B cell (primary cell): Measurements from ENCODE around the gene ZBTB7A. TPM values are rescaled to one million over a fixed set of nuclear protein-coding genes. Genes with fewer than 3 reads are reported as not detected.
A peak's percentile ranks its signal among the peaks of the same experiment; 100 is the strongest.

Experiments used
- ATAC-seq: fragments of 200-7000 bp; cut with Tn5 transposase; one replicate; pipeline ENCODE4 v1.10.0; 2021; ENCODE audit warnings: low read depth, mild to moderate bottlenecking, moderate number of reproducible peaks, moderate library complexity
- CTCF ChIA-PET: fragments of 350-600 bp; sonication (Branson Sonifier 250); formaldehyde crosslinking; loops from one replicate; lab custom pipeline; 2021; ENCODE audit warnings: antibody characterized with exemption, inconsistent platforms; lab: Charles Lee
- POLR2A ChIA-PET: fragments of 350-600 bp; sonication (Branson Sonifier 250); formaldehyde crosslinking; loops from one replicate; lab custom pipeline; 2021; ENCODE audit warnings: antibody characterized with exemption; lab: Charles Lee
- DNase-seq: peaks from one replicate; pipeline ENCODE4 v3.0.0; 2013
- H2AFZ ChIP-seq: 2 replicates; pipeline ENCODE4 v1.6.1; 2012; ENCODE audit warnings: mild to moderate bottlenecking, low read depth, low read length; ENCODE audit not compliant: insufficient read depth, poor library complexity, severe bottlenecking
- H3K27ac ChIP-seq, 2 donors: 1 replicate in 1 of 2; 2 replicates in 1 of 2; pipeline ENCODE4 v1.5.1; 2012 to 2013; ENCODE audit warnings: low read length in 2 of 2, mild to moderate bottlenecking in 2 of 2, moderate library complexity in 1 of 2
- H3K27me3 ChIP-seq, 4 experiments: fragments of 200-600 bp in 1 of 4; sonication (generic) in 1 of 4; replicated peaks in 1 of 4; 1 replicate in 2 of 4; 2 replicates in 2 of 4; pipeline versions ENCODE4 v1.6.1 to v1.7.0; 2013 to 2016; ENCODE audit warnings: low read length in 3 of 4, mild to moderate bottlenecking in 2 of 4, mixed read lengths in 1 of 4, moderate library complexity in 1 of 4; ENCODE audit not compliant: insufficient read depth in 4 of 4, control insufficient read depth in 3 of 4; ENCODE audit errors: control extremely low read depth in 1 of 4
- H3K36me3 ChIP-seq, 2 experiments: replicated peaks in 1 of 2; 1 replicate in 1 of 2; 2 replicates in 1 of 2; pipeline versions ENCODE4 v1.6.1 to v1.7.1; 2013; ENCODE audit warnings: low read length in 1 of 2; ENCODE audit not compliant: insufficient read depth in 2 of 2, control insufficient read depth in 1 of 2; ENCODE audit errors: control extremely low read depth in 1 of 2, extremely low read depth in 1 of 2
- H3K4me1 ChIP-seq, 2 donors: fragments of 200-600 bp in 1 of 2; sonication (generic) in 1 of 2; 1 replicate in 1 of 2; 2 replicates in 1 of 2; pipeline versions ENCODE4 v1.5.1 to v1.6.1; 2013 to 2017; ENCODE audit warnings: low read length in 2 of 2; ENCODE audit not compliant: control insufficient read depth in 2 of 2, insufficient read depth in 2 of 2
- H3K4me2 ChIP-seq: replicated peaks from 2 replicates; pipeline ENCODE3; 2012; ENCODE audit warnings: mild to moderate bottlenecking, low read depth, low read length; ENCODE audit not compliant: poor library complexity, severe bottlenecking
- H3K4me3 ChIP-seq, 5 experiments: fragments of 200-600 bp in 1 of 5; sonication (generic) in 1 of 5; 1 replicate in 3 of 5; 2 replicates in 2 of 5; pipeline versions ENCODE4 v1.5.1 to v1.7.0; 2011 to 2016; ENCODE audit warnings: low read length in 4 of 5, mild to moderate bottlenecking in 4 of 5, low read depth in 2 of 5, control low read depth in 1 of 5, moderate library complexity in 1 of 5; ENCODE audit not compliant: insufficient read depth in 1 of 5; ENCODE audit errors: control extremely low read depth in 1 of 5, extremely low read depth in 1 of 5
- H3K79me2 ChIP-seq: fragments of 200-600 bp; sonication (generic); one replicate; pipeline ENCODE4 v1.6.0; 2016; ENCODE audit warnings: low read length; ENCODE audit not compliant: control insufficient read depth, insufficient read depth
- H3K9ac ChIP-seq: fragments of 200-600 bp; sonication (generic); 2 replicates; pipeline ENCODE4 v1.6.1; 2017; ENCODE audit warnings: mild to moderate bottlenecking, low read length, moderate library complexity
- H3K9me3 ChIP-seq, 3 donors: one replicate each; pipeline versions ENCODE4 v1.6.1 to v1.7.1; 2013; ENCODE audit warnings: low read length in 2 of 3; ENCODE audit not compliant: control insufficient read depth in 2 of 3, insufficient read depth in 1 of 3; ENCODE audit errors: control extremely low read depth in 1 of 3
- H4K20me1 ChIP-seq: 2 replicates; pipeline ENCODE4 v1.6.0; 2012; ENCODE audit warnings: mild to moderate bottlenecking, low read length; ENCODE audit not compliant: insufficient read depth, control insufficient read depth, poor library complexity, severe bottlenecking
- H3K27ac Mint-ChIP-seq: one replicate; pipeline ENCODE4 v1.8.0; 2021; ENCODE audit warnings: mixed read lengths
- H3K27me3 Mint-ChIP-seq: one replicate; pipeline ENCODE4 v1.8.0; 2021; ENCODE audit warnings: mixed read lengths
- H3K4me1 Mint-ChIP-seq: one replicate; pipeline ENCODE4 v1.8.0; 2021; ENCODE audit warnings: mixed read lengths
- H3K4me3 Mint-ChIP-seq: one replicate; pipeline ENCODE4 v1.8.0; 2021; ENCODE audit warnings: mixed read lengths
- H3K9me3 Mint-ChIP-seq: one replicate; pipeline ENCODE4 v1.8.0; 2022; ENCODE audit warnings: mixed read lengths; ENCODE audit not compliant: insufficient read depth
- EZH2 ChIP-seq: IDR thresholded peaks from 2 replicates; pipeline ENCODE4 v1.6.1; 2012; ENCODE audit warnings: borderline replicate concordance, low read depth, mild to moderate bottlenecking, moderate library complexity, low read length; ENCODE audit not compliant: insufficient read depth, poor library complexity, severe bottlenecking
- WGBS: methylation state at CpG from one replicate; pipeline ENCODE4 v1.1.5; 2013; ENCODE audit warnings: missing lambda C conversion rate; ENCODE audit not compliant: insufficient coverage; 5-methylcytosine and 5-hydroxymethylcytosine counted together
- intact Hi-C: fragments of 100-400 bp; cut with micrococcal nuclease; formaldehyde crosslinking; loops from one replicate; pipeline ENCODE4 v1.10.0; 2022
- polyA plus RNA-seq: library from polyadenylated mRNA; depleted of rRNA; stranded (reverse); fragments of >200 nt; gene quantifications from 2 replicates; pipeline ENCODE4 v1.2.3, GENCODE V29; 2012
- total RNA-seq, 2 donors: library from RNA; stranded (reverse); fragments of 120-200 nt in 1 of 2; gene quantifications; 1 replicate in 1 of 2; 2 replicates in 1 of 2; pipeline versions ENCODE4 v1.2.3 to v1.2.4, GENCODE V29; 2013 to 2022
- TF ChIP-seq, protein P1 (sequence below): fragments of 200-600 bp; IDR thresholded peaks from one replicate; pipeline ENCODE4 v1.8.0; 2022; ENCODE audit warnings: antibody characterized with exemption, mild to moderate bottlenecking

Gene ZBTB7A
- total and polyA plus RNA-seq, 2 donors (not counting 1 experiment from before 2014, with no cell fraction given) = 24.8 to 62.6 TPM

DNA sequence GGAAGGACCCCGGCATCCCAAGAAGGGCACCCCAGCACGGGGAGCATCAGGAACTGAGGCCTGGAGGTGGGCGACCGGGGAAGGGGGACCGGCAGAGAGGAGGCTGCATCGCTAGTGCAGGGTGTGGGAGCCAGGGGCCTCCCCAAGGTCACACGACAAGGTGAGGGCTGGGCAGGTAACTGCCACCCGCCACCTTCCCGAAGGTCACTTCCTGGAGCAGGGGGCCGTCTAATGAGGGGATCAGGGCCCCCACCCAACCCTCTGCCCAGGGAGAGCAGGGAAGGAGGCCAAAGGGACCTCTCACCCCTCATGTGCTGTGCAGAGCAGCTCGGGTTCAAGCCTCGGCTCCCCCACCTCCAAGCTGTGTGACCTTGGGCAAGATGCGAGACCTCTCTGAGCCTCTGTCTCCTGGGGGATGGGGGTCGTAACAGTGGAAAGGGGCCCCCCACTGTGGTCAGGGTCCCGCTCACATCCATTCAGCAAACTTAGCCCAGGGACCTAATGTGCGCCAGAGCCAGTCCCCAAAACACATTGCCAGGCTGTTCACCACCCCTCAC, 6.0 kb downstream of the ZBTB7A start:
- peaks cover 94% of the 10 kb centered on the region for H3K79me2 ChIP-seq
- peak overlapping the region; percentile 80 to 84 for H3K27ac ChIP-seq
- Mint-ChIP-seq H3K27ac (peak overlapping the region; percentile 83), H3K9me3 (no peaks in the 10 kb centered on the region), H3K4me1 (peaks cover 51% of the 10 kb centered on the region), H3K27me3 (no peaks in the 10 kb centered on the region), H3K4me3 (peak overlapping the region; percentile 71)
- WGBS = 82% methylated on average over 14 of the region's 16 CpGs
- DNase-seq = no peak
- H3K36me3 ChIP-seq = peaks cover 0 to 32% of the 10 kb centered on the region in 2 experiments
- peak overlapping the region; percentile 98 for H3K4me2 ChIP-seq
- peaks cover 93% of the 10 kb centered on the region for H4K20me1 ChIP-seq
- TF ChIP-seq EZH2 = no peak
- TF ChIP-seq, protein P1, sequence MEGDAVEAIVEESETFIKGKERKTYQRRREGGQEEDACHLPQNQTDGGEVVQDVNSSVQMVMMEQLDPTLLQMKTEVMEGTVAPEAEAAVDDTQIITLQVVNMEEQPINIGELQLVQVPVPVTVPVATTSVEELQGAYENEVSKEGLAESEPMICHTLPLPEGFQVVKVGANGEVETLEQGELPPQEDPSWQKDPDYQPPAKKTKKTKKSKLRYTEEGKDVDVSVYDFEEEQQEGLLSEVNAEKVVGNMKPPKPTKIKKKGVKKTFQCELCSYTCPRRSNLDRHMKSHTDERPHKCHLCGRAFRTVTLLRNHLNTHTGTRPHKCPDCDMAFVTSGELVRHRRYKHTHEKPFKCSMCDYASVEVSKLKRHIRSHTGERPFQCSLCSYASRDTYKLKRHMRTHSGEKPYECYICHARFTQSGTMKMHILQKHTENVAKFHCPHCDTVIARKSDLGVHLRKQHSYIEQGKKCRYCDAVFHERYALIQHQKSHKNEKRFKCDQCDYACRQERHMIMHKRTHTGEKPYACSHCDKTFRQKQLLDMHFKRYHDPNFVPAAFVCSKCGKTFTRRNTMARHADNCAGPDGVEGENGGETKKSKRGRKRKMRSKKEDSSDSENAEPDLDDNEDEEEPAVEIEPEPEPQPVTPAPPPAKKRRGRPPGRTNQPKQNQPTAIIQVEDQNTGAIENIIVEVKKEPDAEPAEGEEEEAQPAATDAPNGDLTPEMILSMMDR = no peak
- no peaks in the 10 kb centered on the region for H3K27me3 ChIP-seq
- intact Hi-C loops = loop anchor here (10.0 kb wide), 1 partner anchor 886 kb away; the partner anchor contains the start of gene S1PR4
- H3K9ac ChIP-seq = peak overlapping the region; percentile 35
- H3K4me3 ChIP-seq = peak overlapping the region in 4 of 5 experiments; percentile 2 to 43 (median 22)
- no peak for ATAC-seq
- ChIA-PET POLR2A (interaction anchor here (0.6 to 1.1 kb wide), 2 partner anchors 10 to 248 kb away, joined by 3 to 8 read pairs; no protein-coding TSS in a partner anchor), CTCF (no interaction called here)
- H2AFZ ChIP-seq = no peak overlapping the region
- peaks cover 45 to 67% of the 10 kb centered on the region in 2 donors for H3K4me1 ChIP-seq
- no peaks in the 10 kb centered on the region for H3K9me3 ChIP-seq

DNA sequence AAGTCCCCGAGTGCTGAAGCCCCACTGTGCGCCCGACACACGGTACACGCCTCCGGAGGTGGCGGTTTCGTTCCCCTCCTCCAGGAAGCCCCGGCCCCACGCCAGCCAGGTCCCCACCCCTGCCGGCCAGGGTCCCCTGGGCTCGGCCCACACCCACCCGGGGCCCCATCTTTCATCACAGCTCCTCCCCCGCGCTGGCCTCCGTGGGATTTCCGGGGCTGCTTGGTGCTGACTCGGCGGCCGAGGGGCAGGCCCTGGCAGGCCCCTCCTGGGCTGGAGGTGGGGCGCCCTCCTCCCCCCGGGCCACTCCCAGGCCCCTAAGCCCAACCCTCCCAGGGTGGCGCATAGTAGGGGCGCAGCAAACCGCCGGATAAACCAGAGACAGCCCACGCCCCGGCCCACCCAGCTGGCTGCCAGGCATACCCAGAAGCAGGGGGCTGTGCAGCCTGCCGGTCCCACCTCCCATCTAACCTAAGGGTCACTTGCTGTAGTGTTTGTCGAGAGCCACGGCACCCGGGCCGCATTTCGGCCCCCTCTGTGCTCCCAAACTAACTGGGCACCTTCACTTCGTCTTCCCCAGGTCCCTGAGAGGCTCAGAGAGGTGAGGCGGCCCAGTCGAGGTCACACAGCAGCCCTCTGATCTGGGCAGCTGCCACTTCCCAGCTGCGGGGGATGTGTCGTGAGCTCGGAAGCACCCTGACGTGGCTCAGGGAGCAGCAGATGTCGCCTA, 6.6 kb downstream of the ZBTB7A start:
- peak; percentile 62 for ATAC-seq
- H3K27ac Mint-ChIP-seq = peak overlapping the region; percentile 83
- Histone ChIP-seq H2AFZ (no peak overlapping the region), H4K20me1 (peaks cover 99% of the 10 kb centered on the region), H3K9me3 (no peaks in the 10 kb centered on the region), H3K4me1 (peaks cover 45 to 67% of the 10 kb centered on the region in 2 donors), H3K27me3 (no peaks in the 10 kb centered on the region), H3K36me3 (peaks cover 0 to 34% of the 10 kb centered on the region in 2 experiments), H3K9ac (peak overlapping the region; percentile 48), H3K27ac (peak overlapping the region; percentile 80 to 84), H3K4me3 (peak overlapping the region in 4 of 5 experiments; percentile 20 to 43 (median 26)), H3K4me2 (peak overlapping the region; percentile 98), H3K79me2 (peaks cover 100% of the 10 kb centered on the region)
- 77% methylated on average over 34 of the region's 42 CpGs for WGBS
- intact Hi-C loops = loop anchor here (10.0 kb wide), 1 partner anchor 885 kb away; the partner anchor contains the start of gene S1PR4
- POLR2A ChIA-PET = interaction anchor here (0.6 kb wide), 1 partner anchor 14 kb away, joined by 6 read pairs; no protein-coding TSS in a partner anchor
- no peaks in the 10 kb centered on the region for H3K27me3 Mint-ChIP-seq
- peak overlapping the region; percentile 71 for H3K4me3 Mint-ChIP-seq
- H3K4me1 Mint-ChIP-seq = peaks cover 52% of the 10 kb centered on the region
- peak; percentile 65 for DNase-seq
- TF ChIP-seq, protein P1 = no peak
- no peak for TF ChIP-seq EZH2
- H3K9me3 Mint-ChIP-seq = no peaks in the 10 kb centered on the region
- CTCF ChIA-PET = no interaction called here
